Measurements from ENCODE around the gene PRKCH. TPM values are rescaled to one million over a fixed set of nuclear protein-coding genes. Genes with fewer than 3 reads are reported as not detected.

PRKCH gene
- polyA plus RNA-seq, 1 donor from 2014 or later: 2.0 TPM

DNA sequence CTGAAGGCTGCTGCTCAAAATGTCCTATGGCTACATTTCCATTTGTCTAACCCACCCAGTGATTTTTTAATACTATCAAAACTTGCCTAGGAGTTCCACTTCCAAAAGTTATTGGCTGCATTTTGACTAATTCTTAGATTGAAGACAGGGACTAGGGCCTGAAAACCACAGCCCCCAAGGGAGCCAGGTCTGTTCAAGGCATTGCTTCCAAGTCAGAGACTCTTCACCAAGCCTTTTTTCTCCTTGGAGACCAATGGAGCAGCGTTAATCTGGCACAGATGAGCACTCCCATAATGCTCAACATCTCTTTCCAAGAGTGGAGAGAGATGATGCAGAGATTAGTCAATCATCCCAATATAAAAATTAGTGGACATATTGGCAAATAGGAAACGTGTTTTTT, 261.4 kb downstream of the PRKCH start:
- Histone ChIP-seq H3K4me3 (ENCODE audit: low read length) (no peak overlapping the region), H3K4me2 (ENCODE audit: low read length) (no peak overlapping the region), H3K27ac (ENCODE audit: low read length) (no peak overlapping the region), H3K9ac (ENCODE audit: low read length) (no peak overlapping the region), H2AFZ (ENCODE audit: low read depth, low read length) (no peak overlapping the region), H3K9me2 (ENCODE audit: insufficient read depth, low read length) (no peaks in the 10 kb centered on the region), H3K36me3 (ENCODE audit: insufficient read depth, low read length) (no peaks in the 10 kb centered on the region), H4K20me1 (ENCODE audit: insufficient read depth) (no peaks in the 10 kb centered on the region), H3K9me3 (ENCODE audit: low read length) (no peaks in the 10 kb centered on the region), H3K79me2 (replicated peaks; ENCODE audit: insufficient read depth, low read length) (no peaks in the 10 kb centered on the region), H3F3A (ENCODE audit: insufficient read depth, low read length, poor library complexity, severe bottlenecking) (no peaks in the 10 kb centered on the region), H3K27me3 (ENCODE audit: insufficient read depth, low read depth, low read length) (no peaks in the 10 kb centered on the region)
- TF ChIP-seq MXI1 (conservative IDR thresholded peaks at IDR 0.05; ENCODE audit: poor library complexity, severe bottlenecking): no peak
- no peak for TF ChIP-seq EZH2 (IDR thresholded peaks at IDR 0.05; ENCODE audit: borderline replicate concordance, insufficient read depth, low read length, poor library complexity, severe bottlenecking)
- TF ChIP-seq RAD21 (conservative IDR thresholded peaks at IDR 0.05): no peak
- no peak for TF ChIP-seq EP300 (conservative IDR thresholded peaks at IDR 0.05; ENCODE audit: poor library complexity, severe bottlenecking)
- TF ChIP-seq POLR2AphosphoS5 (IDR thresholded peaks at IDR 0.05): no peak
- TF ChIP-seq SMC3 (conservative IDR thresholded peaks at IDR 0.05; ENCODE audit: poor library complexity): no peak

GRCh38 chr14:61584331-61584741, 263.0 kb downstream of the PRKCH start:
- Histone ChIP-seq H3K79me2 (replicated peaks; ENCODE audit: insufficient read depth, low read length) (no peaks in the 10 kb centered on the region), H3K27me3 (ENCODE audit: insufficient read depth, low read depth, low read length) (no peaks in the 10 kb centered on the region), H3F3A (ENCODE audit: insufficient read depth, low read length, poor library complexity, severe bottlenecking) (no peaks in the 10 kb centered on the region), H4K20me1 (ENCODE audit: insufficient read depth) (no peaks in the 10 kb centered on the region), H3K9ac (ENCODE audit: low read length) (no peak overlapping the region), H3K9me3 (ENCODE audit: low read length) (no peaks in the 10 kb centered on the region), H3K27ac (ENCODE audit: low read length) (no peak overlapping the region), H3K4me2 (ENCODE audit: low read length) (no peak overlapping the region), H3K4me3 (ENCODE audit: low read length) (no peak overlapping the region), H3K9me2 (ENCODE audit: insufficient read depth, low read length) (no peaks in the 10 kb centered on the region), H2AFZ (ENCODE audit: low read depth, low read length) (no peak overlapping the region), H3K36me3 (ENCODE audit: insufficient read depth, low read length) (no peaks in the 10 kb centered on the region)
- TF ChIP-seq SMC3 (conservative IDR thresholded peaks at IDR 0.05; ENCODE audit: poor library complexity): no peak

DNA sequence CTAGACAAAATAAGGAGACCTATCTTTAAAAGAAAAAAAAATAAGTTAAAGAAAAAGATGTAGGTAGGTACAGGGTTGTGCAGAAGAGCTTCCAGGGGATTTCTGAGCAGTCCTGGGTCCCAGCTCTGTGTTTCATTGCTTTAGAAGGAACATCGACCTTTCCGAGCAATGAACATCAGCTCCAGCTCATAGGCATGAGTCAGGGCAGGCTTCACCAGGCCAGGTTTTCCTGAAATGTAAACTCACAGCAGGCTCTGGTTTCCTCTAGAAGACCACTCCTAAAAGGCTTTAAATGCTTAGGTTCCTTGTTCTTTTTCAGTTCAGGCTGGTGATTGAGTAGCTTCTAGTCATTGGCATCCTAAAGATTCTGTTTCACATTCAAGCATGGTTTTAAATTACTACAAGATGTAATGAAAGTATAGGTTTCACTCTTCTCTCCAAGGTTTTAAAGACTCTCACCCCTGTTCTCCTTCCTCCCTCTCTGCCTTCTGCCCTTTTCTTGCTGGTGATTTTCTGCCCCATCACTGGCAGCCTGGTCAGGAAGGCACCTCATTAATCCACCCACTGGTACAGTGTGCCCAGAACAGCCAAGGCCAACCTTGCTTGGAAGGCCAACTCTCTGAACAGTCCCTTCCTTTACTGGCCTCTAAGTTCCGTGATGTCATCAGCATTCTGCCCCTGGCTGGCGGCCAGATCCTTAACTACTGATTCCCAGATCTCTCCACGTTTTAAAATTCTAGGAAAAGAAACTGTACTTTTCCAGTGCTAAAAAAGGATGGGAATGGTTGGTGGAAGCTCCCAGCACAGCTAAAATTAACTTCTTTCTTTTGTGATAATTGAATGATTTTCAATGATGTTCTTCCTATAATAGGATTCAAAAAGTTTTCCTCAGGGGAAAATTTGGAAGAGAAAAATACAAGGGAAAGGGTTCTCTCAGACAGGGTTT, 264.5 kb downstream of the PRKCH start:
- no peaks in the 10 kb centered on the region for H3K79me2 ChIP-seq (replicated peaks; ENCODE audit: insufficient read depth, low read length)
- H3K27ac ChIP-seq (ENCODE audit: low read length): no peak overlapping the region
- no peaks in the 10 kb centered on the region for H3K27me3 ChIP-seq (ENCODE audit: insufficient read depth, low read depth, low read length)
- H3K9me2 ChIP-seq (ENCODE audit: insufficient read depth, low read length): no peaks in the 10 kb centered on the region
- no peaks in the 10 kb centered on the region for H3K9me3 ChIP-seq (ENCODE audit: low read length)
- no peak overlapping the region for H2AFZ ChIP-seq (ENCODE audit: low read depth, low read length)
- H3K9ac ChIP-seq (ENCODE audit: low read length): no peak overlapping the region
- H3F3A ChIP-seq (ENCODE audit: insufficient read depth, low read length, poor library complexity, severe bottlenecking): no peaks in the 10 kb centered on the region
- TF ChIP-seq TAF1 (IDR thresholded peaks at IDR 0.05; ENCODE audit: low read depth) (no peak), CTCF (IDR thresholded peaks at IDR 0.05; ENCODE audit: poor library complexity, severe bottlenecking) (no peak), RAD21 (conservative IDR thresholded peaks at IDR 0.05) (no peak), EZH2 (IDR thresholded peaks at IDR 0.05; ENCODE audit: borderline replicate concordance, insufficient read depth, low read length, poor library complexity, severe bottlenecking) (no peak), MXI1 (conservative IDR thresholded peaks at IDR 0.05; ENCODE audit: poor library complexity, severe bottlenecking) (no peak), POLR2AphosphoS5 (IDR thresholded peaks at IDR 0.05) (no peak), SMC3 (conservative IDR thresholded peaks at IDR 0.05; ENCODE audit: poor library complexity) (no peak), EP300 (conservative IDR thresholded peaks at IDR 0.05; ENCODE audit: poor library complexity, severe bottlenecking) (no peak)
- TF ChIP-seq, protein P1, sequence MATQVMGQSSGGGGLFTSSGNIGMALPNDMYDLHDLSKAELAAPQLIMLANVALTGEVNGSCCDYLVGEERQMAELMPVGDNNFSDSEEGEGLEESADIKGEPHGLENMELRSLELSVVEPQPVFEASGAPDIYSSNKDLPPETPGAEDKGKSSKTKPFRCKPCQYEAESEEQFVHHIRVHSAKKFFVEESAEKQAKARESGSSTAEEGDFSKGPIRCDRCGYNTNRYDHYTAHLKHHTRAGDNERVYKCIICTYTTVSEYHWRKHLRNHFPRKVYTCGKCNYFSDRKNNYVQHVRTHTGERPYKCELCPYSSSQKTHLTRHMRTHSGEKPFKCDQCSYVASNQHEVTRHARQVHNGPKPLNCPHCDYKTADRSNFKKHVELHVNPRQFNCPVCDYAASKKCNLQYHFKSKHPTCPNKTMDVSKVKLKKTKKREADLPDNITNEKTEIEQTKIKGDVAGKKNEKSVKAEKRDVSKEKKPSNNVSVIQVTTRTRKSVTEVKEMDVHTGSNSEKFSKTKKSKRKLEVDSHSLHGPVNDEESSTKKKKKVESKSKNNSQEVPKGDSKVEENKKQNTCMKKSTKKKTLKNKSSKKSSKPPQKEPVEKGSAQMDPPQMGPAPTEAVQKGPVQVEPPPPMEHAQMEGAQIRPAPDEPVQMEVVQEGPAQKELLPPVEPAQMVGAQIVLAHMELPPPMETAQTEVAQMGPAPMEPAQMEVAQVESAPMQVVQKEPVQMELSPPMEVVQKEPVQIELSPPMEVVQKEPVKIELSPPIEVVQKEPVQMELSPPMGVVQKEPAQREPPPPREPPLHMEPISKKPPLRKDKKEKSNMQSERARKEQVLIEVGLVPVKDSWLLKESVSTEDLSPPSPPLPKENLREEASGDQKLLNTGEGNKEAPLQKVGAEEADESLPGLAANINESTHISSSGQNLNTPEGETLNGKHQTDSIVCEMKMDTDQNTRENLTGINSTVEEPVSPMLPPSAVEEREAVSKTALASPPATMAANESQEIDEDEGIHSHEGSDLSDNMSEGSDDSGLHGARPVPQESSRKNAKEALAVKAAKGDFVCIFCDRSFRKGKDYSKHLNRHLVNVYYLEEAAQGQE (IDR thresholded peaks at IDR 0.05; ENCODE audit: borderline replicate concordance): no peak
- H4K20me1 ChIP-seq (ENCODE audit: insufficient read depth): no peaks in the 10 kb centered on the region
- no peak overlapping the region for H3K4me2 ChIP-seq (ENCODE audit: low read length)
- no peak overlapping the region for H3K4me3 ChIP-seq (ENCODE audit: low read length)
- no peaks in the 10 kb centered on the region for H3K36me3 ChIP-seq (ENCODE audit: insufficient read depth, low read length)
